ENCODE results near the gene GTF3A. TPM values are rescaled to one million over a fixed set of nuclear protein-coding genes. Genes with fewer than 3 reads are reported as not detected.

GTF3A gene
- total and polyA plus RNA-seq, 4 donors = 66.4 to 144 (median 96.7) TPM

GRCh38 chr13:27476943-27477703 lies 52.7 kb downstream of the GTF3A start:
- TF ChIP-seq YY1 (IDR thresholded peaks at IDR 0.05) (peak; percentile 84), MAX (IDR thresholded peaks at IDR 0.05) (peak; percentile 29), RAD21 (IDR thresholded peaks at IDR 0.05) (no peak), HNF4G (IDR thresholded peaks at IDR 0.05) (no peak), TAF1 (conservative IDR thresholded peaks at IDR 0.05) (no peak), NR2F2 (IDR thresholded peaks at IDR 0.05) (no peak), FOXA1 (IDR thresholded peaks at IDR 0.05) (no peak), RXRA (IDR thresholded peaks at IDR 0.05) (peak; percentile 50 to 59), FOXA2 (IDR thresholded peaks at IDR 0.05) (peak; percentile 42), HNF4A (conservative IDR thresholded peaks at IDR 0.05) (peak in 1 of 2 donors; percentile 25), JUND (IDR thresholded peaks at IDR 0.05) (peak; percentile 77 to 83), EGR1 (IDR thresholded peaks at IDR 0.05; ENCODE audit: low read depth in 2 of 2) (no peak), GABPA (IDR thresholded peaks at IDR 0.05 in 1 of 2, conservative IDR thresholded peaks at IDR 0.05 in 1 of 2) (no peak), SP1 (IDR thresholded peaks at IDR 0.05) (peak; percentile 41)
- TF ChIP-seq, protein P1, sequence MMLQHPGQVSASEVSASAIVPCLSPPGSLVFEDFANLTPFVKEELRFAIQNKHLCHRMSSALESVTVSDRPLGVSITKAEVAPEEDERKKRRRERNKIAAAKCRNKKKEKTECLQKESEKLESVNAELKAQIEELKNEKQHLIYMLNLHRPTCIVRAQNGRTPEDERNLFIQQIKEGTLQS (IDR thresholded peaks at IDR 0.05) = peak; percentile 82
- TF ChIP-seq, protein P2, sequence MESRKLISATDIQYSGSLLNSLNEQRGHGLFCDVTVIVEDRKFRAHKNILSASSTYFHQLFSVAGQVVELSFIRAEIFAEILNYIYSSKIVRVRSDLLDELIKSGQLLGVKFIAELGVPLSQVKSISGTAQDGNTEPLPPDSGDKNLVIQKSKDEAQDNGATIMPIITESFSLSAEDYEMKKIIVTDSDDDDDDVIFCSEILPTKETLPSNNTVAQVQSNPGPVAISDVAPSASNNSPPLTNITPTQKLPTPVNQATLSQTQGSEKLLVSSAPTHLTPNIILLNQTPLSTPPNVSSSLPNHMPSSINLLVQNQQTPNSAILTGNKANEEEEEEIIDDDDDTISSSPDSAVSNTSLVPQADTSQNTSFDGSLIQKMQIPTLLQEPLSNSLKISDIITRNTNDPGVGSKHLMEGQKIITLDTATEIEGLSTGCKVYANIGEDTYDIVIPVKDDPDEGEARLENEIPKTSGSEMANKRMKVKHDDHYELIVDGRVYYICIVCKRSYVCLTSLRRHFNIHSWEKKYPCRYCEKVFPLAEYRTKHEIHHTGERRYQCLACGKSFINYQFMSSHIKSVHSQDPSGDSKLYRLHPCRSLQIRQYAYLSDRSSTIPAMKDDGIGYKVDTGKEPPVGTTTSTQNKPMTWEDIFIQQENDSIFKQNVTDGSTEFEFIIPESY (IDR thresholded peaks at IDR 0.05) = no peak
- TF ChIP-seq, protein P3, sequence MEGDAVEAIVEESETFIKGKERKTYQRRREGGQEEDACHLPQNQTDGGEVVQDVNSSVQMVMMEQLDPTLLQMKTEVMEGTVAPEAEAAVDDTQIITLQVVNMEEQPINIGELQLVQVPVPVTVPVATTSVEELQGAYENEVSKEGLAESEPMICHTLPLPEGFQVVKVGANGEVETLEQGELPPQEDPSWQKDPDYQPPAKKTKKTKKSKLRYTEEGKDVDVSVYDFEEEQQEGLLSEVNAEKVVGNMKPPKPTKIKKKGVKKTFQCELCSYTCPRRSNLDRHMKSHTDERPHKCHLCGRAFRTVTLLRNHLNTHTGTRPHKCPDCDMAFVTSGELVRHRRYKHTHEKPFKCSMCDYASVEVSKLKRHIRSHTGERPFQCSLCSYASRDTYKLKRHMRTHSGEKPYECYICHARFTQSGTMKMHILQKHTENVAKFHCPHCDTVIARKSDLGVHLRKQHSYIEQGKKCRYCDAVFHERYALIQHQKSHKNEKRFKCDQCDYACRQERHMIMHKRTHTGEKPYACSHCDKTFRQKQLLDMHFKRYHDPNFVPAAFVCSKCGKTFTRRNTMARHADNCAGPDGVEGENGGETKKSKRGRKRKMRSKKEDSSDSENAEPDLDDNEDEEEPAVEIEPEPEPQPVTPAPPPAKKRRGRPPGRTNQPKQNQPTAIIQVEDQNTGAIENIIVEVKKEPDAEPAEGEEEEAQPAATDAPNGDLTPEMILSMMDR (IDR thresholded peaks at IDR 0.05; ENCODE audit: low read depth, low read length, missing input control) = no peak
- TF ChIP-seq, protein P4, sequence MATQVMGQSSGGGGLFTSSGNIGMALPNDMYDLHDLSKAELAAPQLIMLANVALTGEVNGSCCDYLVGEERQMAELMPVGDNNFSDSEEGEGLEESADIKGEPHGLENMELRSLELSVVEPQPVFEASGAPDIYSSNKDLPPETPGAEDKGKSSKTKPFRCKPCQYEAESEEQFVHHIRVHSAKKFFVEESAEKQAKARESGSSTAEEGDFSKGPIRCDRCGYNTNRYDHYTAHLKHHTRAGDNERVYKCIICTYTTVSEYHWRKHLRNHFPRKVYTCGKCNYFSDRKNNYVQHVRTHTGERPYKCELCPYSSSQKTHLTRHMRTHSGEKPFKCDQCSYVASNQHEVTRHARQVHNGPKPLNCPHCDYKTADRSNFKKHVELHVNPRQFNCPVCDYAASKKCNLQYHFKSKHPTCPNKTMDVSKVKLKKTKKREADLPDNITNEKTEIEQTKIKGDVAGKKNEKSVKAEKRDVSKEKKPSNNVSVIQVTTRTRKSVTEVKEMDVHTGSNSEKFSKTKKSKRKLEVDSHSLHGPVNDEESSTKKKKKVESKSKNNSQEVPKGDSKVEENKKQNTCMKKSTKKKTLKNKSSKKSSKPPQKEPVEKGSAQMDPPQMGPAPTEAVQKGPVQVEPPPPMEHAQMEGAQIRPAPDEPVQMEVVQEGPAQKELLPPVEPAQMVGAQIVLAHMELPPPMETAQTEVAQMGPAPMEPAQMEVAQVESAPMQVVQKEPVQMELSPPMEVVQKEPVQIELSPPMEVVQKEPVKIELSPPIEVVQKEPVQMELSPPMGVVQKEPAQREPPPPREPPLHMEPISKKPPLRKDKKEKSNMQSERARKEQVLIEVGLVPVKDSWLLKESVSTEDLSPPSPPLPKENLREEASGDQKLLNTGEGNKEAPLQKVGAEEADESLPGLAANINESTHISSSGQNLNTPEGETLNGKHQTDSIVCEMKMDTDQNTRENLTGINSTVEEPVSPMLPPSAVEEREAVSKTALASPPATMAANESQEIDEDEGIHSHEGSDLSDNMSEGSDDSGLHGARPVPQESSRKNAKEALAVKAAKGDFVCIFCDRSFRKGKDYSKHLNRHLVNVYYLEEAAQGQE (IDR thresholded peaks at IDR 0.05) = no peak
- WGBS = 34% methylated on average over 10 of the region's 10 CpGs
- DNase-seq (ENCODE audit: low spot score) = no peak

More at GRCh38 chr13:27476943-27477703, 52.7 kb downstream of the GTF3A start:
- Histone ChIP-seq H3K4me1 (ENCODE audit: control insufficient read depth in 4 of 4, insufficient read depth in 4 of 4, low read length in 3 of 4) (no peaks in the 10 kb centered on the region), H3K9ac (ENCODE audit: low read depth in 1 of 2, low read length in 2 of 2) (no peak overlapping the region), H3K36me3 (ENCODE audit: control insufficient read depth in 4 of 4, insufficient read depth in 3 of 4, low read depth in 1 of 4, low read length in 3 of 4) (no peaks in the 10 kb centered on the region), H3K4me3 (ENCODE audit: low read depth in 1 of 3, low read length in 3 of 3) (no peak overlapping the region), H3K27me3 (ENCODE audit: control insufficient read depth in 4 of 4, insufficient read depth in 4 of 4, low read length in 3 of 4) (no peaks in the 10 kb centered on the region), H3K27ac (ENCODE audit: low read depth in 1 of 2, low read length in 2 of 2) (no peak overlapping the region), H3K9me3 (ENCODE audit: control insufficient read depth in 4 of 4, low read length in 3 of 4) (peaks cover 0 to 4% (median 0%) of the 10 kb centered on the region in 4 donors)

Measured in liver (tissue), 9 donors.